ENCODE data around the gene INSC.

INSC gene

GRCh38 chr11:15166204-15166603, 51.5 kb downstream of the INSC start:
- TF ChIP-seq ZNF660 (tag by site-specific recombination; IDR thresholded peaks at IDR 0.05) (no peak), ZNF132 (tag by site-specific recombination; IDR thresholded peaks at IDR 0.05; ENCODE audit: borderline replicate concordance) (no peak), ZBTB10 (tag by site-specific recombination; IDR thresholded peaks at IDR 0.05) (no peak), ZNF133 (tag by site-specific recombination; IDR thresholded peaks at IDR 0.05) (no peak), ZNF513 (tag by site-specific recombination; IDR thresholded peaks at IDR 0.05) (no peak), ELK4 (IDR thresholded peaks at IDR 0.05; ENCODE audit: borderline replicate concordance, low read depth, low read length) (no peak), PRDM1 (tag by site-specific recombination; IDR thresholded peaks at IDR 0.05) (no peak), ZEB2 (tag by site-specific recombination; IDR thresholded peaks at IDR 0.05) (no peak), SP3 (tag by site-specific recombination; IDR thresholded peaks at IDR 0.05) (no peak), WT1 (tag by site-specific recombination; IDR thresholded peaks at IDR 0.05) (no peak), ZSCAN23 (tag by site-specific recombination; IDR thresholded peaks at IDR 0.05) (no peak), ZNF623 (tag by site-specific recombination; IDR thresholded peaks at IDR 0.05) (no peak), ZNF174 (tag by site-specific recombination; IDR thresholded peaks at IDR 0.05) (no peak), MEIS1 (CRISPR knock-in tag; IDR thresholded peaks at IDR 0.05; ENCODE audit: borderline replicate concordance) (no peak)
- H3K27ac ChIP-seq (ENCODE audit: extremely low read depth, low read depth, low read length), result no peak overlapping the region
- H3K36me3 ChIP-seq (ENCODE audit: control insufficient read depth in 2 of 2, insufficient read depth in 1 of 2, low read length in 2 of 2), result no peaks in the 10 kb centered on the region
- no peaks in the 10 kb centered on the region for H3K4me1 ChIP-seq (ENCODE audit: control insufficient read depth, insufficient read depth, low read length)
- no peaks in the 10 kb centered on the region for H3K9me3 ChIP-seq (ENCODE audit: control insufficient read depth, insufficient read depth, low read depth, low read length)
- CTCF ChIA-PET, result no interaction called here
- no peak overlapping the region for H3K4me3 ChIP-seq (ENCODE audit: low read depth, low read length)
- POLR2A ChIA-PET, result no interaction called here

- Histone ChIP-seq H3K4me3 (ENCODE audit: low read depth, low read length) (no peak overlapping the region), H3K4me1 (ENCODE audit: control insufficient read depth, insufficient read depth, low read length) (no peaks in the 10 kb centered on the region), H3K9me3 (ENCODE audit: control insufficient read depth, insufficient read depth, low read depth, low read length) (no peaks in the 10 kb centered on the region), H3K36me3 (ENCODE audit: control insufficient read depth in 2 of 2, insufficient read depth in 1 of 2, low read length in 2 of 2) (no peaks in the 10 kb centered on the region), H3K27ac (ENCODE audit: extremely low read depth, low read depth, low read length) (no peak overlapping the region)
- ChIA-PET CTCF (interaction anchor here (0.6 to 2.9 kb wide), 5 partner anchors 11 to 878 kb away, joined by 3 to 14 read pairs (median 4); no protein-coding TSS in a partner anchor), POLR2A (no interaction called here)
- TF ChIP-seq ZNF660 (tag by site-specific recombination; IDR thresholded peaks at IDR 0.05), result no peak
- TF ChIP-seq ZFP3 (tag by site-specific recombination; IDR thresholded peaks at IDR 0.05; ENCODE audit: low read depth), result no peak
- TF ChIP-seq ZNF155 (tag by site-specific recombination; IDR thresholded peaks at IDR 0.05), result no peak
- no peak for TF ChIP-seq ZNF704 (tag by site-specific recombination; IDR thresholded peaks at IDR 0.05)
- no peak for TF ChIP-seq ZNF623 (tag by site-specific recombination; IDR thresholded peaks at IDR 0.05)
- no peak for TF ChIP-seq PRDM10 (tag by site-specific recombination; IDR thresholded peaks at IDR 0.05)
- no peak for TF ChIP-seq HOXC10 (CRISPR knock-in tag; IDR thresholded peaks at IDR 0.05)
- TF ChIP-seq GLIS2 (tag by site-specific recombination; IDR thresholded peaks at IDR 0.05), result no peak
Measured at GRCh38 chr11:15169815-15170551, 55.3 kb downstream of the INSC start.

All from HEK293 (cell line).